Esophagus muscularis mucosa (tissue), 4 donors: ENCODE measurements around the gene TNRC6C.

Experiments
- EP300 ChIP-seq: sonication (generic); formaldehyde crosslinking; IDR thresholded peaks from one replicate; pipeline ENCODE4 v1.6.1; 2017; ENCODE audit warnings: antibody characterized with exemption
- POLR2A ChIP-seq: fragments of 450-650 bp; IDR thresholded peaks from one replicate; pipeline ENCODE4 v1.6.1; 2017; ENCODE audit warnings: antibody characterized with exemption, moderate library complexity, mild to moderate bottlenecking, low read depth
- POLR2AphosphoS5 ChIP-seq, 2 donors: sonication (generic); formaldehyde crosslinking; IDR thresholded peaks; one replicate each; pipeline ENCODE4 v1.6.1; 2017; ENCODE audit warnings: antibody characterized with exemption in 2 of 2
- TF ChIP-seq, protein P1 (sequence below), 3 experiments: fragments of 200-600 bp in 2 of 3; fragments of 450-650 bp in 1 of 3; sonication (generic) in 2 of 3; IDR thresholded peaks; one replicate each; pipeline ENCODE4 v1.5.1; 2017 to 2019; ENCODE audit warnings: antibody characterized with exemption in 3 of 3, mild to moderate bottlenecking in 2 of 3, moderate library complexity in 1 of 3

DNA sequence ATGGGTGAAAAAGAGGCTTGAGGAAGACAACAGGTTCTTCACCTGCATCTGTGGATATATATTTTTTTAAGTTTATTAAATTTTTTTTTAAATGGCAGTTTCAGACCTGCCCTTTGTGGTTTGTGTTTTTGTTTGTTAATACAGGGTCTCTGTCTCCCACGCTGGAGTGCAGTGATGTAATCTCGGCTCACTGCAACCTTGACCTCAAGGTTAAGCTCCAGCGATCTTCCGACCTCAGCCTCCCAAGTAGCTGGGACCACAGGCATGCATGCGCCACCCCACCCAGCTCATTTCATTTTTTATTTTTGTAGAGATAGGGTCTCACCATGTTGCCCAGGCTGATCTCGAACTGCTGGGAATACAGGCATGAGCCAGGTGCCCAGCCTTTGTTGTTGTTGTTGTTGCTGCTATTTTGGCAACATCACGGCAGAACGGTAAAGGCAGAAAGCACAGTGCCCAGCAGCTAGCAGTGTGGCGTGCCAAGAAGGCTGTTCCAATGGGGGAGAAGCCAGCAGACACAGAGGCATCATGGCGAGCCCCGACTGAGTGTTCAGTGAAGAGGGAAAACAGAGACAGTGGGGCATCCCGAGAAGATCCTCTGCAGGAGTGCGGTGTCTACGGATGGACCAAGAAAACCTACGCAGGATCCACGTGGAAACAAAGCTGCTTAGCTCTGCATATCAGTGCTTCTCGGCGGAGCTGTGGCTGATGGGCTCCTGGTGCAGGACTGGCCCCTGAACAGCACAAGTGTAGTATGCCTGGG lies 150.4 kb downstream of the TNRC6C start:
- TF ChIP-seq, protein P1, sequence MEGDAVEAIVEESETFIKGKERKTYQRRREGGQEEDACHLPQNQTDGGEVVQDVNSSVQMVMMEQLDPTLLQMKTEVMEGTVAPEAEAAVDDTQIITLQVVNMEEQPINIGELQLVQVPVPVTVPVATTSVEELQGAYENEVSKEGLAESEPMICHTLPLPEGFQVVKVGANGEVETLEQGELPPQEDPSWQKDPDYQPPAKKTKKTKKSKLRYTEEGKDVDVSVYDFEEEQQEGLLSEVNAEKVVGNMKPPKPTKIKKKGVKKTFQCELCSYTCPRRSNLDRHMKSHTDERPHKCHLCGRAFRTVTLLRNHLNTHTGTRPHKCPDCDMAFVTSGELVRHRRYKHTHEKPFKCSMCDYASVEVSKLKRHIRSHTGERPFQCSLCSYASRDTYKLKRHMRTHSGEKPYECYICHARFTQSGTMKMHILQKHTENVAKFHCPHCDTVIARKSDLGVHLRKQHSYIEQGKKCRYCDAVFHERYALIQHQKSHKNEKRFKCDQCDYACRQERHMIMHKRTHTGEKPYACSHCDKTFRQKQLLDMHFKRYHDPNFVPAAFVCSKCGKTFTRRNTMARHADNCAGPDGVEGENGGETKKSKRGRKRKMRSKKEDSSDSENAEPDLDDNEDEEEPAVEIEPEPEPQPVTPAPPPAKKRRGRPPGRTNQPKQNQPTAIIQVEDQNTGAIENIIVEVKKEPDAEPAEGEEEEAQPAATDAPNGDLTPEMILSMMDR (IDR thresholded peaks at IDR 0.05), result no peak
- no peak for TF ChIP-seq POLR2A
- no peak for TF ChIP-seq EP300
- no peak for TF ChIP-seq POLR2AphosphoS5 (IDR thresholded peaks at IDR 0.05)
